Osteocyte (in vitro differentiated cells): Measurements from ENCODE around the gene IP6K1. TPM values are rescaled to one million over a fixed set of nuclear protein-coding genes. Genes with fewer than 3 reads are reported as not detected.

Experiments
- DNase-seq: peaks from one replicate; pipeline ENCODE4 v3.0.0; 2021; ENCODE audit warnings: mixed read lengths; ENCODE audit not compliant: unreplicated experiment; ENCODE audit errors: extremely low spot score
- H3K27ac Mint-ChIP-seq: one replicate; pipeline ENCODE4 v1.8.0; 2021; ENCODE audit warnings: mild to moderate bottlenecking, mixed read lengths; ENCODE audit not compliant: unreplicated experiment
- H3K27me3 Mint-ChIP-seq: one replicate; pipeline ENCODE4 v1.8.0; 2021; ENCODE audit warnings: mixed read lengths; ENCODE audit not compliant: unreplicated experiment
- H3K36me3 Mint-ChIP-seq: one replicate; pipeline ENCODE4 v1.8.0; 2021; ENCODE audit warnings: mixed read lengths; ENCODE audit not compliant: unreplicated experiment
- H3K4me1 Mint-ChIP-seq: one replicate; pipeline ENCODE4 v1.8.0; 2021; ENCODE audit warnings: mixed read lengths; ENCODE audit not compliant: unreplicated experiment
- H3K4me3 Mint-ChIP-seq: one replicate; pipeline ENCODE4 v1.8.0; 2021; ENCODE audit warnings: mild to moderate bottlenecking, moderate library complexity, mixed read lengths; ENCODE audit not compliant: unreplicated experiment
- H3K9me3 Mint-ChIP-seq: one replicate; pipeline ENCODE4 v1.8.0; 2021; ENCODE audit warnings: mixed read lengths; ENCODE audit not compliant: unreplicated experiment
- total RNA-seq: library from RNA; stranded (reverse); gene quantifications from 2 replicates; pipeline ENCODE4 v1.2.1, GENCODE V29; 2021
- TF ChIP-seq, protein P1 (sequence below): fragments of 200-600 bp; sonication (generic); IDR thresholded peaks from 2 replicates; pipeline ENCODE4 v1.5.0; 2021; ENCODE audit warnings: antibody characterized with exemption, mild to moderate bottlenecking, moderate library complexity

Gene IP6K1
- total RNA-seq, 1 donor from 2014 or later = 66.9 TPM

- TF ChIP-seq, protein P1, sequence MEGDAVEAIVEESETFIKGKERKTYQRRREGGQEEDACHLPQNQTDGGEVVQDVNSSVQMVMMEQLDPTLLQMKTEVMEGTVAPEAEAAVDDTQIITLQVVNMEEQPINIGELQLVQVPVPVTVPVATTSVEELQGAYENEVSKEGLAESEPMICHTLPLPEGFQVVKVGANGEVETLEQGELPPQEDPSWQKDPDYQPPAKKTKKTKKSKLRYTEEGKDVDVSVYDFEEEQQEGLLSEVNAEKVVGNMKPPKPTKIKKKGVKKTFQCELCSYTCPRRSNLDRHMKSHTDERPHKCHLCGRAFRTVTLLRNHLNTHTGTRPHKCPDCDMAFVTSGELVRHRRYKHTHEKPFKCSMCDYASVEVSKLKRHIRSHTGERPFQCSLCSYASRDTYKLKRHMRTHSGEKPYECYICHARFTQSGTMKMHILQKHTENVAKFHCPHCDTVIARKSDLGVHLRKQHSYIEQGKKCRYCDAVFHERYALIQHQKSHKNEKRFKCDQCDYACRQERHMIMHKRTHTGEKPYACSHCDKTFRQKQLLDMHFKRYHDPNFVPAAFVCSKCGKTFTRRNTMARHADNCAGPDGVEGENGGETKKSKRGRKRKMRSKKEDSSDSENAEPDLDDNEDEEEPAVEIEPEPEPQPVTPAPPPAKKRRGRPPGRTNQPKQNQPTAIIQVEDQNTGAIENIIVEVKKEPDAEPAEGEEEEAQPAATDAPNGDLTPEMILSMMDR = no peak
- peaks cover 11% of the 10 kb centered on the region for H3K36me3 Mint-ChIP-seq
- H3K9me3 Mint-ChIP-seq = no peaks in the 10 kb centered on the region
- no peak overlapping the region for H3K4me3 Mint-ChIP-seq
- no peak for DNase-seq
- H3K27me3 Mint-ChIP-seq = no peaks in the 10 kb centered on the region
- peak overlapping the region; percentile 90 for H3K27ac Mint-ChIP-seq
- H3K4me1 Mint-ChIP-seq = peaks cover 29% of the 10 kb centered on the region
These were observed 65.3 kb downstream of the IP6K1 start for GRCh38 chr3:49720855-49721595.

- peak within 1 kb of the TSS; percentile 79 for H3K4me3 Mint-ChIP-seq
- peaks cover 24% of the 10 kb centered on the region for H3K4me1 Mint-ChIP-seq
- no peaks in the 10 kb centered on the region for H3K9me3 Mint-ChIP-seq
- TF ChIP-seq, protein P1 = peak; percentile 69
- peaks cover 6% of the 10 kb centered on the region for H3K36me3 Mint-ChIP-seq
- peak within 1 kb of the TSS; percentile 90 for H3K27ac Mint-ChIP-seq
- DNase-seq = peak; percentile 97
- no peaks in the 10 kb centered on the region for H3K27me3 Mint-ChIP-seq
These were observed 67.0 kb downstream of the IP6K1 start, which contains the start of gene AMIGO3 for GRCh38 chr3:49719214-49719884. Gene AMIGO3, minus strand, starts transcription at chr3:49719684. Its CDS starts 219 bp downstream, at chr3:49719465.

GRCh38 chr3:49718858-49719213, 67.5 kb downstream of the IP6K1 start:
- Mint-ChIP-seq H3K4me1 (peaks cover 21% of the 10 kb centered on the region), H3K9me3 (no peaks in the 10 kb centered on the region), H3K4me3 (peak overlapping the region; percentile 79), H3K27ac (no peak overlapping the region), H3K27me3 (no peaks in the 10 kb centered on the region), H3K36me3 (peaks cover 6% of the 10 kb centered on the region)
- no peak for DNase-seq
- TF ChIP-seq, protein P1 = no peak

DNA sequence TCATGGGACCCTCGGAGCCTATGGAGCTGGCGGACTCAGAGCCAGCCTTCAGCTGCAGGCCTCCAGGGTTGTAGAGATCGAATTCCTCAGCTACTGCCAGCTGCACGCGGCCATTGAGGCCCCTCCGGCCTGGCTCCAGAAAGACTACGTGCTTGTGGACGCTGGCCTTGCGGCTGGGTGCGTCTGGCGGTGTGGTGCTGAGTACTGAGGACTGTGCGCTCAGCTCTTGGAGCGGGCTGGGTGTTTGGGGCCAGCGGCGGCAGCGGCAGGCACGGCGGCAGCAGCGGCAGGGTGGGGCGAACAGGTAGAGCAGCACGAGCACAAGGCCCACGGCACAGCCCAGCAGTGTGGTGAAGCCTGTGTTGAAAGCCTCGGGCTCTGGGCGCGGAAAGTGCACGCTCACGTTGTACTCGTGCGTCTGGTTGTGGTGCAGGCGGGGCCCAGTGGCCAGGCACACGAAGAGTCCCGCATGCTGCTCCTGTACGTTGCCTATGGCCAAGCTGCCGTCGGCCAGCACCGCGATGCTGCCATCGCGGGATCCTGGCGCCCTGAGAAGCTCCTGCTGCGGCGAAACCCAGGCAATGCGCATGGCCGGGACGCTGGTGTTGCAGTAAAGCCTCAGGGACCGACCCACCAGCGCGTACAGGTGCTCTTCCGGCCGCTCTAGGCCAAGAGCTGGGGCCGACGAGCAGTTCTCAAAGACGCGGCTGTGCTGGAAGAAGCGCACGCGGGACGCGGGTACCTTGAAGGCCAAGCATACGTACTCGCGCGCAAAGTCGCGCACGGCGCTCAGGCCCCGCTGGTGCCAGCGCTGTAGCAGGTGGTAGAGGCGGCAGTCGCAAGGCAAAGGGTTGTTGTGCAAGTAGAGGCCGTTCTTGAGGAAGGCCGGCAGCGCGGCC, 68.1 kb downstream of the IP6K1 start:
- peak overlapping the region; percentile 79 for H3K4me3 Mint-ChIP-seq
- H3K36me3 Mint-ChIP-seq = peaks cover 6% of the 10 kb centered on the region
- peaks cover 21% of the 10 kb centered on the region for H3K4me1 Mint-ChIP-seq
- no peaks in the 10 kb centered on the region for H3K27me3 Mint-ChIP-seq
- TF ChIP-seq, protein P1 = no peak
- H3K9me3 Mint-ChIP-seq = no peaks in the 10 kb centered on the region
- no peak for DNase-seq
- H3K27ac Mint-ChIP-seq = no peak overlapping the region
